ENCODE data around the gene PAX8. TPM values are rescaled to one million over a fixed set of nuclear protein-coding genes. Genes with fewer than 3 reads are reported as not detected.
A peak's percentile ranks its signal among the peaks of the same experiment; 100 is the strongest.

The PAX8 gene
- total and polyA plus RNA-seq, 2 of the 13 experiments (the other 11 are each of a cell fraction or from before 2014, with no cell fraction given): 1.5 to 8.8 TPM

GRCh38 chr2:113203901-113204519 is 74.7 kb downstream of the PAX8 start (continued):
- TF ChIP-seq SALL2 (CRISPR knock-in tag; IDR thresholded peaks at IDR 0.05) (peak; percentile 33; the same call in 1 of the 2 replicates), ZNF333 (CRISPR knock-in tag; IDR thresholded peaks at IDR 0.05; ENCODE audit: borderline replicate concordance) (no peak), GATAD1 (CRISPR knock-in tag; IDR thresholded peaks at IDR 0.05) (peak; percentile 63), CEBPG (CRISPR knock-in tag; IDR thresholded peaks at IDR 0.05) (peak; percentile 32; the same call in 1 of the 2 replicates), NFKB2 (CRISPR knock-in tag; IDR thresholded peaks at IDR 0.05; ENCODE audit: borderline replicate concordance) (peak; percentile 57; the same call in 1 of the 2 replicates), PHF20 (CRISPR knock-in tag; IDR thresholded peaks at IDR 0.05) (no peak), TFE3 (CRISPR knock-in tag; IDR thresholded peaks at IDR 0.05) (peak; percentile 61; the same call in 1 of the 2 replicates), DPF2 (CRISPR knock-in tag; IDR thresholded peaks at IDR 0.05; ENCODE audit: borderline replicate concordance, low read depth) (no peak), KLF11 (CRISPR knock-in tag; IDR thresholded peaks at IDR 0.05) (no peak), SETDB1 (CRISPR knock-in tag; IDR thresholded peaks at IDR 0.05; ENCODE audit: borderline replicate concordance) (no peak), ZNF614 (CRISPR knock-in tag; IDR thresholded peaks at IDR 0.05; ENCODE audit: borderline replicate concordance) (0 out of 2 replicates have a peak, but pooled peaks have one; percentile 51), HOXA5 (CRISPR knock-in tag; IDR thresholded peaks at IDR 0.05) (0 out of 2 replicates have a peak, but pooled peaks have one; percentile 58), ZFP36L1 (CRISPR knock-in tag; IDR thresholded peaks at IDR 0.05) (no peak), ZNF12 (CRISPR knock-in tag; IDR thresholded peaks at IDR 0.05) (peak; percentile 24; the same call in 1 of the 2 replicates), ZSCAN25 (CRISPR knock-in tag; IDR thresholded peaks at IDR 0.05) (peak; percentile 59; the same call in 1 of the 2 replicates), ZNF331 (CRISPR knock-in tag; IDR thresholded peaks at IDR 0.05) (peak; percentile 87; the same call in 1 of the 2 replicates), ZNF124 (CRISPR knock-in tag; IDR thresholded peaks at IDR 0.05) (peak; percentile 56; the same call in 1 of the 2 replicates), SAP130 (CRISPR knock-in tag; IDR thresholded peaks at IDR 0.05; ENCODE audit: low read depth) (peak; percentile 58), NFYB (CRISPR knock-in tag; IDR thresholded peaks at IDR 0.05) (0 out of 2 replicates have a peak, but pooled peaks have one; percentile 27), RXRB (CRISPR knock-in tag; IDR thresholded peaks at IDR 0.05; ENCODE audit: borderline replicate concordance) (peak; percentile 57; the same call in 1 of the 2 replicates), ZNF550 (CRISPR knock-in tag; IDR thresholded peaks at IDR 0.05; ENCODE audit: borderline replicate concordance) (0 out of 2 replicates have a peak, but pooled peaks have one; percentile 71), HNF4G (IDR thresholded peaks at IDR 0.05; ENCODE audit: borderline replicate concordance, low read depth, low read length) (no peak), HNF4G (CRISPR knock-in tag; IDR thresholded peaks at IDR 0.05; ENCODE audit: borderline replicate concordance, low read depth) (no peak), HNF1B (CRISPR knock-in tag; IDR thresholded peaks at IDR 0.05) (0 out of 2 replicates have a peak, but pooled peaks have one; percentile 50)
- TF ChIP-seq, protein P1, sequence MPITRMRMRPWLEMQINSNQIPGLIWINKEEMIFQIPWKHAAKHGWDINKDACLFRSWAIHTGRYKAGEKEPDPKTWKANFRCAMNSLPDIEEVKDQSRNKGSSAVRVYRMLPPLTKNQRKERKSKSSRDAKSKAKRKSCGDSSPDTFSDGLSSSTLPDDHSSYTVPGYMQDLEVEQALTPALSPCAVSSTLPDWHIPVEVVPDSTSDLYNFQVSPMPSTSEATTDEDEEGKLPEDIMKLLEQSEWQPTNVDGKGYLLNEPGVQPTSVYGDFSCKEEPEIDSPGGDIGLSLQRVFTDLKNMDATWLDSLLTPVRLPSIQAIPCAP (CRISPR knock-in tag; IDR thresholded peaks at IDR 0.05; ENCODE audit: low read depth): 0 out of 2 replicates have a peak, but pooled peaks have one; percentile 71
